K562 (cell line): ENCODE measurements around the gene NEURL2. TPM values are rescaled to one million over a fixed set of nuclear protein-coding genes. Genes with fewer than 3 reads are reported as not detected.
A peak's percentile ranks its signal among the peaks of the same experiment; 100 is the strongest.

Source experiments
- BCOR ChIP-seq: fragments of 450-650 bp; IDR thresholded peaks from 2 replicates; pipeline ENCODE4 v1.6.1; 2016
- CBFA2T3 ChIP-seq: fragments of 450-650 bp; IDR thresholded peaks from 2 replicates; pipeline ENCODE4 v1.6.1; 2017
- CCNT2 ChIP-seq: IDR thresholded peaks from 2 replicates; pipeline ENCODE4 v1.6.1; 2011; ENCODE audit warnings: borderline replicate concordance, low read depth, mild to moderate bottlenecking, moderate library complexity, mixed read lengths, low read length; ENCODE audit not compliant: insufficient read length; ENCODE audit errors: extremely low read depth
- CTBP1 ChIP-seq: fragments of 450-650 bp; IDR thresholded peaks from 2 replicates; pipeline ENCODE4 v1.6.1; 2016; ENCODE audit warnings: borderline replicate concordance
- DACH1 ChIP-seq: fragments of 450-650 bp; IDR thresholded peaks from 2 replicates; pipeline ENCODE4 v1.6.1; 2018; ENCODE audit not compliant: partially characterized antibody
- ETS1 ChIP-seq: conservative IDR thresholded peaks from 2 replicates; pipeline ENCODE4 v1.6.1; 2011; ENCODE audit warnings: low read depth, mild to moderate bottlenecking, low read length; ENCODE audit not compliant: control insufficient read depth
- FOXK2 ChIP-seq, 2 experiments: fragments of 450-650 bp; IDR thresholded peaks in 1 of 2; conservative IDR thresholded peaks in 1 of 2; 2 replicates each; pipeline ENCODE4 v1.6.1; 2016; ENCODE audit warnings: low read depth in 2 of 2, mild to moderate bottlenecking in 1 of 2
- HES1 ChIP-seq: fragments of 450-650 bp; IDR thresholded peaks from 2 replicates; pipeline ENCODE4 v1.6.1; 2016; ENCODE audit warnings: low read depth, mild to moderate bottlenecking, moderate library complexity
- HEY1 ChIP-seq: fragments of 250-450 bp; sonication (Bioruptor Pico); IDR thresholded peaks from 2 replicates; pipeline ENCODE4 v1.5.0; 2020; ENCODE audit warnings: mild to moderate bottlenecking, moderate library complexity, borderline replicate concordance
- JUND ChIP-seq, 2 experiments: IDR thresholded peaks; 2 replicates in 1 of 2; 3 replicates in 1 of 2; pipeline ENCODE4 v1.6.1; 2011; ENCODE audit warnings: borderline replicate concordance in 2 of 2, low read depth in 2 of 2, low read length in 2 of 2, improper control_type of control experiment in 1 of 2, missing biosample characterization in 1 of 2, missing genetic modification characterization in 1 of 2, missing genetic modification reagents in 1 of 2
- KLF6 ChIP-seq: fragments of 250-450 bp; sonication (Bioruptor Pico); IDR thresholded peaks from 2 replicates; pipeline ENCODE4 v1.4.0; 2020; ENCODE audit warnings: mild to moderate bottlenecking, moderate library complexity, borderline replicate concordance
- POLR2AphosphoS5 ChIP-seq: IDR thresholded peaks from 2 replicates; pipeline ENCODE4 v1.6.1; 2011; ENCODE audit warnings: mild to moderate bottlenecking, low read depth, low read length, moderate library complexity; ENCODE audit not compliant: control insufficient read depth, insufficient read depth
- RBM15 ChIP-seq: fragments of 200-400 bp; formaldehyde crosslinking; IDR thresholded peaks from 2 replicates; pipeline ENCODE4 v1.6.1; 2018; ENCODE audit warnings: mild to moderate bottlenecking, low read length, moderate library complexity; ENCODE audit not compliant: insufficient read depth
- SETDB1 ChIP-seq: IDR thresholded peaks from one replicate; pipeline ENCODE4 v1.6.1; 2012; ENCODE audit warnings: low read length, control low read depth, inconsistent platforms
- SUPT5H ChIP-seq: fragments of 450-650 bp; IDR thresholded peaks from 2 replicates; pipeline ENCODE4 v1.6.1; 2016
- TBL1XR1 ChIP-seq, 2 experiments: IDR thresholded peaks; 2 replicates each; pipeline ENCODE4 v1.6.1; 2012; ENCODE audit warnings: improper control_type of control experiment in 2 of 2, low read length in 2 of 2, mild to moderate bottlenecking in 1 of 2
- TFAM ChIP-seq: fragments of 250-450 bp; sonication (Bioruptor Pico); conservative IDR thresholded peaks from 2 replicates; pipeline ENCODE4 v1.5.0; 2021; ENCODE audit warnings: mild to moderate bottlenecking, moderate library complexity
- TRIM28 ChIP-seq: fragments of 450-650 bp; IDR thresholded peaks from 2 replicates; pipeline ENCODE4 v1.6.1; 2017
- ZNF311 ChIP-seq: fragments of 250-450 bp; sonication (Bioruptor Pico); IDR thresholded peaks from 2 replicates; pipeline ENCODE4 v1.4.0; 2020; ENCODE audit warnings: mild to moderate bottlenecking, moderate library complexity
- ZNF384 ChIP-seq: IDR thresholded peaks from 2 replicates; pipeline ENCODE4 v1.6.1; 2012; ENCODE audit warnings: low read depth, low read length, improper control_type of control experiment
- polyA plus RNA-seq, 8 experiments: library from polyadenylated mRNA; depleted of rRNA in 4 of 8; stranded (reverse) in 5 of 8; unstranded in 3 of 8; fragments of >200 nt; fragmentation: Nextera tagmentation in 2 of 8; fragmentation: Illumina TruSeq in 1 of 8; extraction: Ambion mirVana in 2 of 8; extraction: Trizol in 1 of 8; gene quantifications; 2 replicates each; pipeline versions ENCODE4 v1.2.1 to v1.2.3, GENCODE V29; 2011 to 2014; ENCODE audit warnings: inconsistent platforms in 1 of 8, missing spikeins in 1 of 8
- total RNA-seq, 7 experiments: library from RNA; depleted of rRNA in 6 of 7; stranded (reverse); fragments of >200 nt in 6 of 7; fragmentation: Illumina TruSeq in 2 of 7; extraction: Trizol in 2 of 7; gene quantifications; 2 replicates each; pipeline versions ENCODE4 v1.2.1 to v1.2.3, GENCODE V29; 2011 to 2021; ENCODE audit warnings: low replicate concordance in 1 of 7
- TF ChIP-seq, protein P1 (sequence below): fragments of 200-800 bp; sonication (Bioruptor generic); IDR thresholded peaks from 2 replicates; pipeline ENCODE4 v1.6.1; 2016; ENCODE audit warnings: missing genetic modification characterization, missing compliant biosample characterization

NEURL2 gene
- total and polyA plus RNA-seq, 9 of the 15 experiments (the other 6 are each of a cell fraction or from before 2014, with no cell fraction given), result 0.22 to 1.9 (median 0.50) TPM; not detected in 1

DNA sequence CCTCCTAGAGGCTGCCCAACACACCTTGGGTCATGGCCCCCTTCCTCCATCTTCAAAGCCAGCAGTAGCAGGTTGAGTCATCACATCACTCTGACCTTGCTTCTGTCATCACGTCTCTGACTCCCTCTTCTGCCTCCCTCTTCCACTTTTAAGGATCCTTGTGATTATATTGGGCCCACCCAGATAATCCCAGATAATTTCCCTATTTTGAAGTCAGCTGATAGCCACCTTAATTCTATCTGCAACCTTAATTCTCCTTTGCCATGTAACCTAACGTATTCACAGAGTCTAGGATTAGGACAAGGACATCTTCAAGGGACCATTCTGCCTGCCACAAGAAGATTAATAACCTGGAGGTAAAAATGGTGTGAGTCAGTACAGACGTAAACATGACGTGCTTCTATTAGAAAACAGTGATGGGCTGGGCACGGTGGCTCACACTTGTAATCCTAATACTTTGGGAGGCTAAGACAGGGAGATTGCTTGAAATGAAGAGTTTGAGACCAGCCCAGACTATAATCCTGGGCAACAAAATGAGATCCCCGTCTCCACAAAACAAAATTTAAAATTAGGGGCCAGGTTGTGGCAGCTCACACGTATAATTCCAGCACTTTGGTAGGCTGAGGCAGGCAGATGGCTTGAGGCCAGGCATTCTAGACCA is 30.3 kb downstream of the NEURL2 start (continued):
- TF ChIP-seq, protein P1, sequence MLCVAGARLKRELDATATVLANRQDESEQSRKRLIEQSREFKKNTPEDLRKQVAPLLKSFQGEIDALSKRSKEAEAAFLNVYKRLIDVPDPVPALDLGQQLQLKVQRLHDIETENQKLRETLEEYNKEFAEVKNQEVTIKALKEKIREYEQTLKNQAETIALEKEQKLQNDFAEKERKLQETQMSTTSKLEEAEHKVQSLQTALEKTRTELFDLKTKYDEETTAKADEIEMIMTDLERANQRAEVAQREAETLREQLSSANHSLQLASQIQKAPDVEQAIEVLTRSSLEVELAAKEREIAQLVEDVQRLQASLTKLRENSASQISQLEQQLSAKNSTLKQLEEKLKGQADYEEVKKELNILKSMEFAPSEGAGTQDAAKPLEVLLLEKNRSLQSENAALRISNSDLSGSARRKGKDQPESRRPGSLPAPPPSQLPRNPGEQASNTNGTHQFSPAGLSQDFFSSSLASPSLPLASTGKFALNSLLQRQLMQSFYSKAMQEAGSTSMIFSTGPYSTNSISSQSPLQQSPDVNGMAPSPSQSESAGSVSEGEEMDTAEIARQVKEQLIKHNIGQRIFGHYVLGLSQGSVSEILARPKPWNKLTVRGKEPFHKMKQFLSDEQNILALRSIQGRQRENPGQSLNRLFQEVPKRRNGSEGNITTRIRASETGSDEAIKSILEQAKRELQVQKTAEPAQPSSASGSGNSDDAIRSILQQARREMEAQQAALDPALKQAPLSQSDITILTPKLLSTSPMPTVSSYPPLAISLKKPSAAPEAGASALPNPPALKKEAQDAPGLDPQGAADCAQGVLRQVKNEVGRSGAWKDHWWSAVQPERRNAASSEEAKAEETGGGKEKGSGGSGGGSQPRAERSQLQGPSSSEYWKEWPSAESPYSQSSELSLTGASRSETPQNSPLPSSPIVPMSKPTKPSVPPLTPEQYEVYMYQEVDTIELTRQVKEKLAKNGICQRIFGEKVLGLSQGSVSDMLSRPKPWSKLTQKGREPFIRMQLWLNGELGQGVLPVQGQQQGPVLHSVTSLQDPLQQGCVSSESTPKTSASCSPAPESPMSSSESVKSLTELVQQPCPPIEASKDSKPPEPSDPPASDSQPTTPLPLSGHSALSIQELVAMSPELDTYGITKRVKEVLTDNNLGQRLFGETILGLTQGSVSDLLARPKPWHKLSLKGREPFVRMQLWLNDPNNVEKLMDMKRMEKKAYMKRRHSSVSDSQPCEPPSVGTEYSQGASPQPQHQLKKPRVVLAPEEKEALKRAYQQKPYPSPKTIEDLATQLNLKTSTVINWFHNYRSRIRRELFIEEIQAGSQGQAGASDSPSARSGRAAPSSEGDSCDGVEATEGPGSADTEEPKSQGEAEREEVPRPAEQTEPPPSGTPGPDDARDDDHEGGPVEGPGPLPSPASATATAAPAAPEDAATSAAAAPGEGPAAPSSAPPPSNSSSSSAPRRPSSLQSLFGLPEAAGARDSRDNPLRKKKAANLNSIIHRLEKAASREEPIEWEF, result no peak
- TF ChIP-seq TFAM (CRISPR knock-in tag) (no peak), CTBP1 (peak; percentile 42; the same call in 1 of the 2 replicates), CCNT2 (no peak), RBM15 (no peak), HEY1 (no peak), SUPT5H (no peak), BCOR (no peak), TRIM28 (no peak), CBFA2T3 (0 out of 2 replicates have a peak, but pooled peaks have one; percentile 3), SETDB1 (no peak), POLR2AphosphoS5 (no peak), DACH1 (no peak), JUND (IDR thresholded peaks at IDR 0.05; ENCODE audit: borderline replicate concordance, low read depth, low read length) (peak; percentile 70; the same call in 1 of the 2 replicates), JUND (tag; IDR thresholded peaks at IDR 0.05; ENCODE audit: borderline replicate concordance, low read depth, low read length) (peak; percentile 19; the same call in 1 of the 3 replicates), TBL1XR1 (IDR thresholded peaks at IDR 0.05; ENCODE audit: low read length in 2 of 2) (no peak), ETS1 (no peak), ZNF384 (peak; percentile 14; the same call in 1 of the 2 replicates), KLF6 (CRISPR knock-in tag) (no peak), HES1 (no peak), FOXK2 (conservative IDR thresholded peaks at IDR 0.05 in 1 of 2, IDR thresholded peaks at IDR 0.05 in 1 of 2; ENCODE audit: low read depth in 2 of 2) (peak in 1 of 2 experiments; percentile 46; a peak in 1 of 4 replicates), ZNF311 (CRISPR knock-in tag) (no peak)
